ENCODE data around the gene TASP1. TPM values are rescaled to one million over a fixed set of nuclear protein-coding genes. Genes with fewer than 3 reads are reported as not detected.

TASP1 gene
- total RNA-seq, 1 donor, result 9.4 TPM

DNA sequence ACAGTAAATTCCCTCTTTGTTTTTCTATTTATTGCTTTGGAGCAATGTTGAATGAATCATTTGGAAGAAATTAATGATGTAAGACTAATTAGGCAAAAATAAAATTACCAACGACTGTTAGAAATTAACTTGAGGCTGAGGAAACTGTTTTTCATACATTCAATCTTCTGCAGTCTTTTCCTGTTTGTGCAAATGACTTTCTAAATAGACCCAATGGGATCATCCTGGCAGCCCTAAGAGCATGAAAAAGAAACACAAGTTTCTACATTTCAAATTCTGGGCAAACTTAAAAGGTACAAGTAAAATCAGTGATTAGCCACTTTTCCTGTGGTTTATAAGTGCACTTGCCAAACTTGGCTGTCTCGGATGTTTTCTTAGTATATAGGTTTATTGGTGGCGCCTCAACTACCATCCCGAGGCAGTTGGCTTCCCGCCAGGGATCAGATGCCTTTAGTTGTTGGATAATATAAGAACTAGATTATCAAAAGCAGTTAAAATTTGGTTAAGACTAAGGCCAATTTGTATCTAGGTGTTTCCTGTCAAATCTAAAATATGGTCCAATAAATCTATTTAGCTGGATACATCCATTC is 236.5 kb downstream of the TASP1 start:
- Histone ChIP-seq H3K27ac (ENCODE audit: low read depth, low read length) (no peak overlapping the region), H3K4me2 (ENCODE audit: insufficient read depth, low read length) (no peak overlapping the region), H3K79me2 (ENCODE audit: insufficient read depth, low read length) (no peaks in the 10 kb centered on the region), H3K36me3 (ENCODE audit: insufficient read depth, low read length) (no peaks in the 10 kb centered on the region), H3K4me3 (ENCODE audit: insufficient read depth, low read length) (no peak overlapping the region), H2AFZ (ENCODE audit: low read length) (no peak overlapping the region), H3K4me1 (ENCODE audit: insufficient read depth, low read length) (peaks cover 5% of the 10 kb centered on the region), H4K20me1 (ENCODE audit: insufficient read depth, low read length) (no peaks in the 10 kb centered on the region), H3K9me3 (ENCODE audit: low read depth, low read length) (no peaks in the 10 kb centered on the region), H3K27me3 (ENCODE audit: insufficient read depth, low read length) (no peaks in the 10 kb centered on the region)
- DNase-seq (ENCODE audit: insufficient read length, low spot score, missing footprints), result no peak
- TF ChIP-seq, protein P1, sequence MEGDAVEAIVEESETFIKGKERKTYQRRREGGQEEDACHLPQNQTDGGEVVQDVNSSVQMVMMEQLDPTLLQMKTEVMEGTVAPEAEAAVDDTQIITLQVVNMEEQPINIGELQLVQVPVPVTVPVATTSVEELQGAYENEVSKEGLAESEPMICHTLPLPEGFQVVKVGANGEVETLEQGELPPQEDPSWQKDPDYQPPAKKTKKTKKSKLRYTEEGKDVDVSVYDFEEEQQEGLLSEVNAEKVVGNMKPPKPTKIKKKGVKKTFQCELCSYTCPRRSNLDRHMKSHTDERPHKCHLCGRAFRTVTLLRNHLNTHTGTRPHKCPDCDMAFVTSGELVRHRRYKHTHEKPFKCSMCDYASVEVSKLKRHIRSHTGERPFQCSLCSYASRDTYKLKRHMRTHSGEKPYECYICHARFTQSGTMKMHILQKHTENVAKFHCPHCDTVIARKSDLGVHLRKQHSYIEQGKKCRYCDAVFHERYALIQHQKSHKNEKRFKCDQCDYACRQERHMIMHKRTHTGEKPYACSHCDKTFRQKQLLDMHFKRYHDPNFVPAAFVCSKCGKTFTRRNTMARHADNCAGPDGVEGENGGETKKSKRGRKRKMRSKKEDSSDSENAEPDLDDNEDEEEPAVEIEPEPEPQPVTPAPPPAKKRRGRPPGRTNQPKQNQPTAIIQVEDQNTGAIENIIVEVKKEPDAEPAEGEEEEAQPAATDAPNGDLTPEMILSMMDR (IDR thresholded peaks at IDR 0.05; ENCODE audit: extremely low read depth, low read depth, low read length), result no peak

DNA sequence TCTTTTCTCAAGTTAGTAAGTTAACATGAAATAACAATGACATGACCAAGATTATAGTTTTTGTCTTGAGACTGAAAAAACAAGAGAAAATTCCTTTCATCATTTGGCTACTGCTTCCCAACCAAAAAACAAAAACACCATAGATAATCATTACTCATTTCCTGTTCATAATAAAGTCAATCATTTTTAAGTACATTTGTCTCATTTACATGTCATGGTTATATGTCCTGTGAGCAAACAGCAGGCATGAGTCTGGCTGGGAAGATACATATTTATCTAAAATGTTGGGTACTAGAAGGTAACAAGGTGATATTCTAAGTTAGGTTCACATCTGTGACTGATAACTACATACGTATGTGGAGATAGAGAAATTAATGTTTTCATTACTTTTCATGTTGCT is 237.1 kb downstream of the TASP1 start:
- Histone ChIP-seq H3K27me3 (ENCODE audit: insufficient read depth, low read length) (no peaks in the 10 kb centered on the region), H3K4me3 (ENCODE audit: insufficient read depth, low read length) (no peak overlapping the region), H3K27ac (ENCODE audit: low read depth, low read length) (no peak overlapping the region), H4K20me1 (ENCODE audit: insufficient read depth, low read length) (no peaks in the 10 kb centered on the region), H2AFZ (ENCODE audit: low read length) (no peak overlapping the region), H3K4me1 (ENCODE audit: insufficient read depth, low read length) (peaks cover 9% of the 10 kb centered on the region), H3K36me3 (ENCODE audit: insufficient read depth, low read length) (no peaks in the 10 kb centered on the region), H3K9me3 (ENCODE audit: low read depth, low read length) (no peaks in the 10 kb centered on the region), H3K4me2 (ENCODE audit: insufficient read depth, low read length) (no peak overlapping the region), H3K79me2 (ENCODE audit: insufficient read depth, low read length) (no peaks in the 10 kb centered on the region)
- TF ChIP-seq, protein P1 (IDR thresholded peaks at IDR 0.05; ENCODE audit: extremely low read depth, low read depth, low read length), result no peak
- no peak for DNase-seq (ENCODE audit: insufficient read length, low spot score, missing footprints)

DNA sequence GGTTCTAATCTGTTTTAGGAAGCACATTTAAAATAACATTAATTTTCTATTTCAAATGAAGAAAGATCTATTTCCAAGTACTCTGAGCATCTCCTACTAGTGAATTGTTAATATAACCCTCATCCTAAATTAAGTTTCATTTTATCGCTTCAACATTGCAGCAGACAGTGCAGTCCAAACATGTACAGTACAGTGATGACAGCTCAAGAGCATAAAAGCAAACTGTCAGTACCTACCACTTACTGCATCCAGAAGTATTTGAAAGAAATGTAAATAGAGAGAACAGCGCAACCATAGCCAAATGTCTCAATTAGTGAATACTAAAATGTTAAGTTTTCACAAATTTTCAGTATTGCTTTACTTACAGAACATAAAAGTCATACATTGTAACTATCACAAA is 238.3 kb downstream of the TASP1 start:
- TF ChIP-seq, protein P1 (IDR thresholded peaks at IDR 0.05; ENCODE audit: extremely low read depth, low read depth, low read length), result no peak
- H3K36me3 ChIP-seq (ENCODE audit: insufficient read depth, low read length), result no peaks in the 10 kb centered on the region
- H2AFZ ChIP-seq (ENCODE audit: low read length), result no peak overlapping the region
- peaks cover 21% of the 10 kb centered on the region for H3K4me1 ChIP-seq (ENCODE audit: insufficient read depth, low read length)
- no peaks in the 10 kb centered on the region for H3K27me3 ChIP-seq (ENCODE audit: insufficient read depth, low read length)
- no peaks in the 10 kb centered on the region for H4K20me1 ChIP-seq (ENCODE audit: insufficient read depth, low read length)
- DNase-seq (ENCODE audit: insufficient read length, low spot score, missing footprints), result no peak
- H3K79me2 ChIP-seq (ENCODE audit: insufficient read depth, low read length), result no peaks in the 10 kb centered on the region
- no peaks in the 10 kb centered on the region for H3K9me3 ChIP-seq (ENCODE audit: low read depth, low read length)
- H3K27ac ChIP-seq (ENCODE audit: low read depth, low read length), result no peak overlapping the region
- H3K4me2 ChIP-seq (ENCODE audit: insufficient read depth, low read length), result no peak overlapping the region
- no peak overlapping the region for H3K4me3 ChIP-seq (ENCODE audit: insufficient read depth, low read length)

DNA sequence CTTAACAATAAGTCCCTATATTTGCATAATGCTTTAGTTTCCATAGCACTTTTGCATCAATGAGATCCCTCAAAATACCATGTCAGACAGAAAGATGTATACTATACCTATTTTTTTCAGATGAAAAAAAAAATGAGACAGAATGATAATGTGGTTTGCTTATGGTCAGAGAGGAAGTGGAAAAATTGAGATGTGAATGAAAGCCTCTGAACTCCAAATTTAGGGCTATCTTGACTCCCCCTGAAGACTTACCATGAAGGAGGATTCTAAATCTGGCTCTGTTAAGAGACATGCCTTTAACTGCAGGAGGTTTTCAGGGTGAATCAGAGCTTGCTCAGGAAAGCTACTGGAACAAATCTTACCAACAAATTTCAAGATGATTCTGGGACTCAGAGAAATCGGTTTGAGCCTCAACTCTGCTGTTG is 241.4 kb downstream of the TASP1 start:
- H2AFZ ChIP-seq (ENCODE audit: low read length), result no peak overlapping the region
- H3K79me2 ChIP-seq (ENCODE audit: insufficient read depth, low read length), result no peaks in the 10 kb centered on the region
- H3K27ac ChIP-seq (ENCODE audit: low read depth, low read length), result no peak overlapping the region
- H4K20me1 ChIP-seq (ENCODE audit: insufficient read depth, low read length), result no peaks in the 10 kb centered on the region
- H3K36me3 ChIP-seq (ENCODE audit: insufficient read depth, low read length), result no peaks in the 10 kb centered on the region
- TF ChIP-seq, protein P1 (IDR thresholded peaks at IDR 0.05; ENCODE audit: extremely low read depth, low read depth, low read length), result no peak
- H3K4me3 ChIP-seq (ENCODE audit: insufficient read depth, low read length), result no peak overlapping the region
- DNase-seq (ENCODE audit: insufficient read length, low spot score, missing footprints), result peak; percentile 73
- H3K27me3 ChIP-seq (ENCODE audit: insufficient read depth, low read length), result no peaks in the 10 kb centered on the region
- no peaks in the 10 kb centered on the region for H3K9me3 ChIP-seq (ENCODE audit: low read depth, low read length)
- peaks cover 21% of the 10 kb centered on the region for H3K4me1 ChIP-seq (ENCODE audit: insufficient read depth, low read length)
- no peak overlapping the region for H3K4me2 ChIP-seq (ENCODE audit: insufficient read depth, low read length)

Measured in osteoblast (primary cell).